DMS153 treated with DMSO at 0.1 percent for 48 hours (cell line): ENCODE results near the gene IGFBP1.
"Not testable (repeated sequence)": the region's sequence is repeated elsewhere in the genome, so short reads cannot be mapped to it uniquely, and the experiment has no call there.

Experiments
- DNase-seq: peaks from one replicate; lab custom pipeline; 2025; ENCODE audit not compliant: unreplicated experiment; lab: John Stamatoyannopoulos, UW

IGFBP1 gene

DNA sequence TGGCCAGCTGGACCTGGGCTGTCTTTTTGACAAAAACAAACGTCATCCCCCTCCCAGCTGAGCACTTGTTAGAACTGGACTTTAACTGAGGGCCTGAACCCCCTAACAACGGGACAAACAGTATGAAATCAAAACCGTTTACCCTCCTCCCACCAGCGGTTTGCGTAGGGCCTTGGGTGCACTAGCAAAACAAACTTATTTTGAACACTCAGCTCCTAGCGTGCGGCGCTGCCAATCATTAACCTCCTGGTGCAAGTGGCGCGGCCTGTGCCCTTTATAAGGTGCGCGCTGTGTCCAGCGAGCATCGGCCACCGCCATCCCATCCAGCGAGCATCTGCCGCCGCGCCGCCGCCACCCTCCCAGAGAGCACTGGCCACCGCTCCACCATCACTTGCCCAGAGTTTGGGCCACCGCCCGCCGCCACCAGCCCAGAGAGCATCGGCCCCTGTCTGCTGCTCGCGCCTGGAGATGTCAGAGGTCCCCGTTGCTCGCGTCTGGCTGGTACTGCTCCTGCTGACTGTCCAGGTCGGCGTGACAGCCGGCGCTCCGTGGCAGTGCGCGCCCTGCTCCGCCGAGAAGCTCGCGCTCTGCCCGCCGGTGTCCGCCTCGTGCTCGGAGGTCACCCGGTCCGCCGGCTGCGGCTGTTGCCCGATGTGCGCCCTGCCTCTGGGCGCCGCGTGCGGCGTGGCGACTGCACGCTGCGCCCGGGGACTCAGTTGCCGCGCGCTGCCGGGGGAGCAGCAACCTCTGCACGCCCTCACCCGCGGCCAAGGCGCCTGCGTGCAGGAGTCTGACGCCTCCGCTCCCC lies at the start of gene IGFBP1:
Gene IGFBP1, plus strand, starts transcription at position 304 of the 808 bp plus-strand sequence. Its CDS starts 165 bp downstream, at position 469.
- no peak for DNase-seq

DNA sequence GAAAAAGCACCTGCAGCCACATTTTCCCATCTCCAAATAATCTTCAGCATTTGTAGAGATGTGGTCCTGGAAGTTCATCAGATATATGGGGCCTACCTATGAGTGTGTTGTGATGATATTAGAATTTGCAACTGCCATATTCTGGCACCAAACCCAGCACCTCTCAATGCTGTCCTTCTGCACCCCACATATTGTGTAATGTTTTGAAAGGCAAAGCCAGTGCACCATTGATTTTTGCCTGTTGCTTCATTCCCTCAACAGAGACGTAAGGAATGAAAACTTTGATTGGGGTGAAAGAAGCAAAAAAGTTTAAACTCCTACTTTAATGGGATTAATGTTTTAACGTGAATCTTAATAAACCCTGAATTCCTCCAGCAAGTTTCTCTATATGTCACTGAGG lies 49.4 kb upstream of the IGFBP1 start:
- not testable (repeated sequence) for DNase-seq

DNA sequence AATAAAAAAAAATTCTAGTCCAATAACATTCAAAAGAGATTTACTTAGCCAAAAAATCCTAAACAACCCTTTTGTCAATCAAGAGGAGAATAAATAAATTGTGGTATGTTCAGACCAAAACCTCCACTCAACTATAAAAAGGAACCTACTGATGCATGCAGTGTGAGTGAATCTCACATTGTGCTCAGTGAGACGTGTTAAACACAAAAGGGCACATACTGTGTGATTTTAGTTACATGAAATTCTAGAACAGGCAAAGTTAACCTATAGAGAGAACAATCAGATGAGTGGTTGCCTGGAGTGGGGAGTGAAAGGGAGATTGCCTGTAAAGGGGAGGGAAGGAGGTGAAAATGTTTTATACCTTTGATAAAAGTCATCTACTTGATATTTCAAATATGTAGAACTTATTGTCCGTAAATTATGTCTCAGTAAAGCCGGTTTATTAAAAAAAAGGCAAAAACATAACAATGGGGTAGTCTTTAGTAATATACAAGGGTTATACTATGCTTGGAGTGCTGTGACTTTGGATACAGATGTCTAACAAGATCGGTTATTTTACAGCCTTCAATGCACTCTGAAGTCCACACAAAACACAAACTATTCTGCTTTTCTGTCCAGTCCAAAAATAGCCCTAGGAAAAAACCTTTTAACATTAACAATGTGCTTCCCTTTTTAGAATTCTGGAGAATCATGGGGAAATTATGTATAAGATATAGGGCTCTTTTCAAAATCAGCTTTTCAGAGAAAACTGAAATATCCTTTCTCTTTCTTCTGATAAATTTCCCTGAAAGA lies 46.2 kb upstream of the IGFBP1 start:
- not testable (repeated sequence) for DNase-seq

DNA sequence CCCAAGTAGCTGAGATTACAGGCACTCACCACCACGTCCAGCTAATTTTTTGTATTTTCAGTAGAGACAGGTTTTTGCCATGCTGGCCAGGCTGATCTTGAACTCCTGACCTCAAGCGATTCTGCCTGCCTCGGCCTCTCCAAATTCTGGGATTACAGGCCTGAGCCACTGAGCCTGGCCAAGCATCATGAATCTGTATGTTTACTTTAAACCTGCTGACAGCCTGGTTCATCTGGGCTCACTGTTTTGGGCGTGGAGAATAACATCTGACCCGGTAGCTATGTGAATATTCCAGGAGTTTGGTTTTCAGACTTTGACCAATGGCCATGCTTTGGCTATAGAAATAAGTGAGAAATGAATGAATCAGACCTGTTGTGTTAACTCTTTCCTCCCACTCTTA lies 41.8 kb upstream of the IGFBP1 start:
- DNase-seq: not testable (repeated sequence)

DNA sequence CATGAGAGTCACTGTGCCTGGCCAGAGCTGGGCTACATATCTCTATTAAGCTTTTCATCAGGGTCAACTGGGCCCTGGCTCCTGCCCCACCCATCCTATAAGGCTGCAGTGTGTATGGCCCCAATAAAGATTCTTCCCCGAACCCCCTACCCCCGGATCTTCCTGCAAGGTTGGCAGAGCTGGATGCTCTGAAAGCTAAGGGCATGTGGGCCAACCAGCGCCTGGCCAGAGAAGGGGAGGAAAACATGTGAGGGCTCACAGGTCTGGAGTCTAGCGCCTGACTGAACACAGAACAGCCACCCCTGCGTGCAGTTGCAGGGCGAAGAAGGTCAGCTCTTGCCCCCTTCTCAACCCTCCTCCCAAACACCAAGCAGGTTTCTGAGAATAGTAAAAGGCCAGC lies 39.6 kb upstream of the IGFBP1 start:
- DNase-seq: not testable (repeated sequence)

DNA sequence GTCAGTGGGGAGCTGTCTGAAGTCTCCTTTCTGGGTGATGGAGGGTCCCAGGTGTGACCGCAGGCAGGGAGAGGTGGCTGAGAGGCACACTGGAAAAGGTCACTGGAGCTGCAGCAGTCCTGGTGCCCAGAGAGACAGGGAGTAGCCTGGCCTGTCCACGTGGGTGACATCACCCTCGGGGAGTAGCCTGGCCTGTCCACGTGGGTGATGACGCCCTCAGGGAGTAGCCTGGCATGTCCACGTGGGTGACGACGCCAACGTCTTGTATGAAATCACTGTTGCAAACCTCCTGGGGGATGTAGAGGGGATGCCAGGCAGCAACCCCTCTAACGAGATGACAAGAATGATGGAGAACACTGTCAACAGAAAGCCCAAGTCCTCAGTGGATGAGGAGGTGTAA lies 35.3 kb upstream of the IGFBP1 start:
- DNase-seq: not testable (repeated sequence)

DNA sequence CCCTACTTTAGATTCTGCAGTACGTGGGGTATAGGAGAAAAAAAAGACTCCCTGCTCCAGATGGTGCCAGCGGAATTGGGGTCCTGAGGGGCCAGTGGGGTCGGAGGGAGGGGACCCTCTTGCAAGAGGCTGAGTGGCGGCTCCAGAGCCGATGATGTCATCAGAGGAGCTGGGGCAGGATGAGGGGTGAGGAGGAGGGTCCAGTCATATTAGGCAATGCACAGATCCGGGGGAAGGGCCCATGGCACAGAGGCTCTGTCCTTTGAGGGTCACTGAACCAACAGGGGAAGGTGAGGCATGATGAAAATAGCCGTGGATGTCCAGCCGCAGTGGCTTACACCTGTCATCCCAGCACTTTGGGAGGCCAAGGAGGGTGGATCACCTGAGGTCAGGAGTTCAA lies 34.8 kb upstream of the IGFBP1 start:
- not testable (repeated sequence) for DNase-seq

DNA sequence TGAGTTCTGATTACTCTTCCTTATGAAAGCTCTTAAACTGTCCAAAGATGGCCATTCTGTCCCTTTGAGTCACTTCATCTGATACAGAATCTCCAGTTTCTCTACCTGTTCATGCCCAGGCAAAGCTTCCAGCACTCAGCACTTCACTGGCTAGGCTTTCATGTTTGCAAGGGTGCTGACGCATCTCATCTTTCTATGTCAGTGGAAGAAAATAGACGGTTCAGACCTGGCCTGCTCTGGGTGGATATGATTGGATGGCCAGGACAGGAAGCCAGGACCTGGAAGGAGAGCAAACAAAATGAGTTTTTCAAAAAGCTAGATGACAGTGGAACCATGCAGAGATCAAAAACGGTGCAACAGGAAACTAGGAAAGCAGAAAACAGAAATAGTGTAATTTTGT lies 32.6 kb upstream of the IGFBP1 start:
- not testable (repeated sequence) for DNase-seq

DNA sequence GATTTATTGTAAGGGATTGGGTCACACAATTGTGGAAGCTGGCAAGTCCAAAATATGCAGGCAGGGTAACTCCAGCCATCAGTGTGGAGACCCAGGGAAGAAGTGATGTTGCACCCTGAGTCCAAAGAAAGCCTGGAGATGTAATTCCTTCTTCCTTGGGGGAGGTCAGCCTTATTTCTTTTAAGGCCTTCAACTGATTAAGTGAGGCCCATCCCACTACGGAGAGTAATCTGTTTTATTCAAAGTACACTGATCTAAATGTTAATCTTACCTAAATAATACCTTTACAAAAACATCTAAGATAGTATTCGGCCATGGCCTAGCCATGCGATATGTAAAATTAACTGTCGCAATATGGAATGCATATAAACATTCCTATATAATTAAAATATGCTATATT lies 31.4 kb upstream of the IGFBP1 start:
- not testable (repeated sequence) for DNase-seq

DNA sequence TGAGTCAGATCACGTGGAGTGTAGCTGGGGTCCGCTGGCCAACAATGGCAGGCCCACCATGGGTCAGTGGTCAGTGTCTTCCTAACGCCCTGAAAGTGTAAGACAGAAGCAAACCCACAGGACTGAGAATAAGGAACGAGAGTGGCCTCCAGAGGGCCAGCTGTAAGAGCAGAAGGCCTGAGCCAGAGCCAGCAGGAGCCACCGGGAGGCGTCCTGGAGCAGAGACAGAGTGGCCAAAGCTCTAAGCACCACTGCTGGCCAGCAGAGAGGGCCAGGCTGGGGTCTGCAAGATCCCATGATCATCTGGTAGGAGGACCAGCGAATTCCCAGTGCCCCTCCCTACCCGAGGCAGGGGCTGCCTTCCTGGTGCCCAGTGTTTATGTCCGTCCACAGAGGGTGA lies 24.6 kb upstream of the IGFBP1 start:
- no peak for DNase-seq

DNA sequence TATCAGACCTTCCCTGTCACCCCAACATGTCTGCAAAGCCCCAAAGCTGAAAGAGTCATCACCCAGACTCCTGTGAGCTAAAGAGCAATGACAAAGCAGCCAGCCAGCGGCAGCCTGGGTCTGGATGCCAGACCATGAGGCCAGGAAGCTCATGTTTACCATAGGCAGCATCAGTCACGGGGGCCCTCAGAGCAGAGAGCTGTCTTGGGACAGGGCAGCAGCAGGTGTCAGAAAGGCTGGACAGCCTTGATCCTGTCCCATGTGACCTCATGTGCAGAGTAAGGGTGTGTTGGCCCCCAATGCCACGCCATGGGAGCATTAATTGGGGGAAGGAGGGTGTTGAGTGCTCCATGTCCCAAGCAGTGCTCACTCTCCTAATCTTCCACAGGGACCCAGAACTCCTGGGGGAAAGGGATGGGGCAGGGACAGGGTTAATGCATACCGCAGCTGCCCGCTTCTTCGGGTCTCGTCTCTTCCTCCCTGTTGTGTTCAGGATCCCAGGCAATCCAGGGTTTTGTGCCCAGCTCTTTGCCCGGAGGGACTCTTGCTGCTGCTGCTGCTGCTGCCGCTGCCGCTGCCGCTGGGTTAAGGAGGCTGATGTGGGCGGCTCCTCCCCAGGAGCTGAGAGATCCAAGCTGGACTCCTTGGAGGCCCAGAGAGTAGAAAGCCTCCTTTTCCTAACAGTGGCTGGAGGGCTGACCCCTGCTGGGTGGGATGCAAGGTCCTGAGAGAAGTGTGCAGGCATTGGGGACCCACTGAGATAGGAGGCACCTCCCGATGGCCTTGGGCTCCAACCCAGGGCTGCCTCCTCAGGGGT lies 22.5 kb upstream of the IGFBP1 start:
- no peak for DNase-seq

DNA sequence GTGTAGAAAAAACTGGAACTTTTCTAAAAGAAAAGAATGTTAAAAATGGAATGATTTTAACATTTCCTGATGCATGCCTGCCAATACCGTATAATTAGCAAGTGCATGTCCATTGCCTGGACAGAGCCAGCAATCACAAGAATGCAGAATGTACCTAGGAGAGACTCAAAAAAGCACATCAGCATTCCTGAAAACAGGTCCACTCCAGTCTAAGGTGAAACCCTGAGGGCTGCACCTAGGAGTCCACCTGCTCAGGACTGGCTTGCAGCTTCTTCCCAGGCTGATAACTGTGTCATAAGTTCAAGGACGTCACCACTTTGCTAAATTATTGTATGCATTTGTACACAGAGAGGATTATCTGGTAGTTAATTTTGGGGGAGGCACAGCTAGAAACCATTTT lies 20.8 kb upstream of the IGFBP1 start:
- DNase-seq: no peak

DNA sequence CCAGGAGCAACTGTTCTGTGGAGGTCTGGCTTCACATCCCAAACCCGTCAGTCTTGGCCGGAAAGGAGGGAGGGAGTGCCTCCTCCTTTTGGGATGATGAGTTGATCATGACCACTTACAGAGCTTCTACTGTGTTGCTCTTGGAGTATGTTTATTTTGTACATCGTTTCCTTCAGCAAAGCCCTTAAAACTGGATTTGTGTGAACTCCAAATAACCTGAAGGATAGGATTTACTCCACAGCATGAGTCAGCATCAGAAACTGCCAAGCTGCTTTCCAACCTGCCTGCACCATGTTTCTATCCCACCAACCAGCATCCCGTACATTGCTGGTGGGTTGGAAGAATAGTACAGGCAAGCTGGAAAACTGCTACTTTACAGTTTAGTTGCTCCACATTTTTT lies 18.9 kb upstream of the IGFBP1 start:
- DNase-seq: no peak

DNA sequence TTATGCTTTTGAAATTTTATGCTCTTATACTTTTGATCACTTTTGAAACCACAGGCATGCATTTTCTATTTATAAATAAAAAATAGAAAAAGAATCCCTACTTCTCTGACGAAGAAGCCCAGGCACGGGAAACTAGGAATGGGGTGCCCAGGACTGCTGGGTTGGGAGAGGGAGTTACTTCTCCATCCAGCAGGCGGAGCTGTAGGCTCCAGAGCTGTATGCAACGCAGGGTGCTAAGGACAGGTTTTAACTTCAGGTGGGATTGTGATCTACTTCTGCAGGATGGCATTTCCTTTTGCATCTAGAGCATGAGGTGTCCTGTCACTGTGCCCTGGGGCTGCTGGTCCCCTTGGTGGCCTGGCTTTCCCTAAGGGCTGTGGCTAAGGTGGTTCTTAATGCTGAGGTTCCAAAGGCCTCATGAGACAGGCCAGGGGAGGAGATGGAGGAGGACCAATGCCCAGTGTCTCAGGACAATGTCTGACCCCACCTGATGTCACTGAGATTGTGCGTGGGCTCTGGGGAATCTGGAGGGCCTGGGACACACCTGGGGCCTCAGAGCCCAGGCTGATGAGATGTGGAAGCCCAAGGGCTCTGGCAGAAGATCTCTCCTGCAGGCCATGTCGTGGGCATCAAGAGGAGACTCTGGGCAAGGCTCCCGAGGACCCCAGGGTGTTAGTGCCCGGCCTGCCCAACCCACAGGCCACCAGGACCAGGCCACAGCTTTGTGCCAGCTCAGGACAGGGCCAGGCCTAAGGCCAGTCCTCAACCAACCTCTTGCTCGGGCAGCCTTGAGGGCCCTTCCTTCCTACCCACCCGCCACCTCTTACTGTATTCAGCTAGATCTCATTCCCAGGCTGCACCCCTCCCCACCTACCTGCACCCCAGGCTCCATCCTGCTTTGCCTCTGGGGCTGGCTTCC lies 15.9 kb upstream of the IGFBP1 start:
- DNase-seq: no peak

DNA sequence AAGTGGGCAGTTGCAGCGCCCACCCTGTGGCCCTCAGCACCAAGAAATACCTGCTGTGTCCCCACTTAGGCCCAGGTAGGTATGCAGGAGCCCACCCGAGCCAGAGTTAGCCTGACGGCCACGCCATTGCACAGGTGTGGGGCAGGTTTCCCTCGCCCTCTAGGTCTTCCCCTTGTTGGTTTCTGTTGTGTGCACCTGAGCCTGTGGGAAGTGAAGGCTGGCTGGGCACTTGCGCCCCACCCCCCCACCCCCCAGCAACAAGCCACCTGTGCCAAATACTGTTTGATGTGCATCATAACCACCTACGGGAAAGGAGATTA lies 15.3 kb upstream of the IGFBP1 start, which contains the start of gene CCDC201:
Gene CCDC201, minus strand, starts transcription at position 48 of the 320 bp plus-strand sequence. CDS start 75 bp downstream, outside the sequence.
- no peak for DNase-seq

DNA sequence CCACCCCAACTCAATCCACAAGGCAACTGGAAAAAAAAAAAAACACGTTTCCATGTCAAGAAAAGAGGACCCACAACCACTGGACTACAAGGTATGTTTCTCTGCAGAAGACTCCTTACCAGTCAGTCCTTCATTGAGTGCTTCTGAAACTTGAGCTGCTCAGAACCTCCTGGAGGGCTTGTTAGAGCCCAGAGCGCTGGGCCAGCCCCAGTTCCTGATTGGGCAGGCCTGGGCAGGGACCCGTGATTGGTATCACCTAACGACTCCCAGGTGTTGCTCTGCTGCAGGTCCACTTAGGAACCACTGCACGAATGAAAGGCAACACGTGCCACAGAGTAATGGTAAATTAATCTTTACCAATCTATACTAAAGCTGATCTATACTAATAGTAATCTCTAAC lies 14.9 kb upstream of the IGFBP1 start:
- no peak for DNase-seq

DNA sequence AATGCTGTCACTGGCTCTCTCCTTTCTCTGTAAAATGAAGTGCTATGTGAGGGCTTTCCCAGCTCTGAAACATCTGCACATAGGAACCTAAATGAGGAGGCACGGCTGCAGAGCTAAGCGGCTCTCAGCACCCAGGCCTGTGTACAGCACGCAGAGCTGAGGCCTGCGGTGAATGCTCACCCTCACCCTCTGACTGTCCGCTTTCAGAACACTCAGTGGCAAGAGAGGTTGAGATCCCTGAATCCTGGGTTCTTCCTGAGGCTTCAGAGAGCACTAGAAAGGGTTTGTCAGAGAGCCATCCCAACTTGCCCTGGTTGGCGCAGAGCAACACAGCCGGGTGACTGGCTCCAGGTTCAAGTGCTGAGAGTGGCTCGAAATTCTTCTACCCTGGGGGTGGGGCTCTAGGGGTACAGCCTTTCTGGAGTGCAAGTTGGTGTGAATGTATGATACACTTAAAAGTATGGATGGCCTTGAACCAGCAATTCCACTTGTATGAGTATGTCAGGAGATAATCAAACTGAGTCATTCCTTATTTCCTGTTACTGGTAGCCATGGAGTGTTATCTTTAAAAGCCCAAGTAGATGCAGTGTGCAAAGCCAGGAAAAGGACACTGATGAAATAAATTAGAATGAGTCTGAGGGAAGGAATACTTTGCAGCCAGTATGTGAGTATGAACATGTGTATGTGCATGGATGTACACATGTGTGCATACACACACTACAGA lies 13.7 kb upstream of the IGFBP1 start:
- DNase-seq: no peak

DNA sequence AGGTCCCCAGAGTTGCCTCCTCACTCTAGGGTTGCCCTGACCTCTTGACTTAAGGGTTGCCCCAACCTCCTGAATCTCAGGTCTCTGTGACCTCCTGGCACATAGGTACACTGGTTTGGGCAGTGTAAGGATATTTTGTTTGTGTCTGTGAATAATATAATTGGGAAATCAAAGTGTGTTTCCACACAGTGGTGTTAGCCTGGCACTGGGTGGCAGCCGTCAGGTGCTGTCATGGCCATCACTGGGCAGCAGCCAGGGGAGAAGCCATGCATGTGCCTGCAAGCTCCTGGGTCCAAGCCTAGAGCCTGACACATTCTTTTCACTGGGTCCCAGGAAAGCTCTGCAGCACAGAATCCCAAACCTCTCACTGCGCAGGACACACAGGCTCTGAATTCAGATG lies 11.8 kb upstream of the IGFBP1 start:
- no peak for DNase-seq

DNA sequence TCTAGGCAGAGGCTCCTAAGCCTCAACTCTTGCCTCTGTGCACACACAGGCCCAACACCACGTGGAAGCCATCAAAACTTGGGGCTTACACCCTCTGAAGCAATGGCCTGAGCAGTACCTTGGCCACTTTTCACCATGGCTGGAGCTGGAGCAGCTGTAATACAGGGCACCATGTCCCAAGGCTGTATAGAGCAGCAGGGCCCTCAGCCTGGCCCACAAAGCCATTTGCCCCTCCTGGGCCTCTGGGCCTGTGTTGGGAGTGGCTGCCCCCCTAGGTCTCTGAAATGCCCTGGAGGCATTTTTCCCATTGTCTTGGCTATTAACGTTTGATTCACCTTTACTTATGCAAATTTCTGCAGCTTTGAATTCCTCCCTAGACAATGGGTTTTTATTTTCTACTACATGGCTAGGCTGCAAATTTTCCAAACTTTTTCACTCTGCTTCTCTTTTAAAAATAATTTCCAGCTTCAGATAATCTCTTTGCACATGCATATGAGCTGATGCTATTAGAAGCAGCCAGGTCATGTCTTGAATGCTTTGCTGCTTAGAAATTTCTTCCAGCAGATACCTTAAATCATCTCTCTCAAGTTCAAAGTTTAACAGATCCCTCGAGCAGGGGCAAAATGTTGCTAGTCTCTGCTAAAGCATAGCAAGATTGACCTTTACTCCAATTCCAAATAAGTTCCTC lies 9.7 kb upstream of the IGFBP1 start:
- no peak for DNase-seq
